HK-2 (cell line): ENCODE measurements around the gene HBE1.

Experiments used
- DNase-seq: peaks from one replicate; pipeline ENCODE4 v3.0.0-alpha.2; 2018; ENCODE audit not compliant: unreplicated experiment

Gene HBE1

DNA sequence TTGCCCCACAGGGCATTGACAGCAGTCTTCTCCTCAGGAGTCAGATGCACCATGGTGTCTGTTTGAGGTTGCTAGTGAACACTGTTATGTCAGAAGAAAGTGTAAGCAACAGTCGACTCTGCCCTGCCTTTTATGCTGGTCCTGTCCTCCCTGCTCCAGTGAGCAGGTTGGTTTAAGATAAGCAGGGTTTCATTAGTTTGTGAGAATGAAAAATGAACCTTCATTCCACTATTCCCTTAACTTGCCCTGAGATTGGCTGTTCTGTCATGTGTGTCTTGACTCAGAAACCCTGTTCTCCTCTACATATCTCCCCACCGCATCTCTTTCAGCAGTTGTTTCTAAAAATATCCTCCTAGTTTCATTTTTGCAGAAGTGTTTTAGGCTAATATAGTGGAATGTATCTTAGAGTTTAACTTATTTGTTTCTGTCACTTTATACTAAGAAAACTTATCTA, 35.3 kb downstream of the HBE1 start, which contains the start of gene HBD:
Gene HBD, minus strand, starts transcription at position 103 of the 454 bp plus-strand sequence. Its CDS starts 50 bp downstream, at position 53.
- DNase-seq = no peak

DNA sequence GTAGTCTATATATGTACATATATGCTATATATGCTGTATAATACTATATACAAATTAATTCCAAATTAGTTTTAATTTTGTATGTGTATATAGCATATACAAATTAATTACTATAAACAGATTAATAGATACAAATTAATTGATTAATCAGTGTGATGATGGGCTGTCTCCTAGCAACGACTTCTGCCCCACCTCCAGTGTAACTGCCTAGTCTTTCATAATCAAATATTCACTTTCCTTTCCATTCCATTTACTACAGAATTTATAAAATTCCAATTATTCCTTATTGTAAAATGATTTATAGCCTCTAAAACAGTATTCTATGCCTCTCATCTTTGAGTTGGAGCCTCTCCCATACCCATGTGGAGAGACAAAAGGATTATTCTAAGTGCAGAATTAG, 36.4 kb downstream of the HBE1 start:
- DNase-seq = no peak

DNA sequence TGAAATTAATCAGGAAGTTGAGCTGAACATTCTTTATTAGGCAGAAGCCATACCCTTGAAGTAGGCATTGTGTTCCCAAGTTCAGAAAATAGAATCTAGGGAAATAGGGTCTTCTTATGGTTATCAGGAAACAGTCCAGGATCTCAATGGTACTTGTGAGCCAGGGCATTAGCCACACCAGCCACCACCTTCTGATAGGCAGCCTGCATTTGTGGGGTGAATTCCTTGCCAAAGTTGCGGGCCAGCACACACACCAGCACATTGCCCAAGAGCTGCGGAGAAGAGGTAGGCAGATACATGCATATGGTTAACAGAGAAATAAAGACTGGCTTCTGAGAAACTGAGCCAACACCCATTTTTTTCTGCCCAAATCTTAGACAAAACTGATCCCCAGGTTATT, 36.9 kb downstream of the HBE1 start:
- no peak for DNase-seq

DNA sequence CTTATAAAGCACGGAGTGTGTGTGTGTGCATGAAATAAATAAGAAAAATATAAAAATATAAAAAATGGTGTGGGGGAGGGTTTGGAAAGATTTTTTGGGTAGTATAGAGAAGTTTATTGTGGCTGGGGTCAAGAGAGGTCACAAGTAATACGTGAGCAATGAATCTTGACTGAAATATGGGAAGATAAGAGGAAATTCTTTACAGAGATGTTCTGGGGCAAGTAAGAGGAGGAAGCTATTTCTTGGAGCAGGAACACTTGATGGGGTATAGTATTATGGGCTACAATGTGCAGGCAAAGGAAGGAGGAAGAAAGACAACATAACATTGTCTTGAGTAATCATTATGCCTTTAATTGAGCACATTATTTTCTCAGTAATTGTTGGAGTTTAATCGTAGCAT, 37.6 kb downstream of the HBE1 start:
- no peak for DNase-seq

DNA sequence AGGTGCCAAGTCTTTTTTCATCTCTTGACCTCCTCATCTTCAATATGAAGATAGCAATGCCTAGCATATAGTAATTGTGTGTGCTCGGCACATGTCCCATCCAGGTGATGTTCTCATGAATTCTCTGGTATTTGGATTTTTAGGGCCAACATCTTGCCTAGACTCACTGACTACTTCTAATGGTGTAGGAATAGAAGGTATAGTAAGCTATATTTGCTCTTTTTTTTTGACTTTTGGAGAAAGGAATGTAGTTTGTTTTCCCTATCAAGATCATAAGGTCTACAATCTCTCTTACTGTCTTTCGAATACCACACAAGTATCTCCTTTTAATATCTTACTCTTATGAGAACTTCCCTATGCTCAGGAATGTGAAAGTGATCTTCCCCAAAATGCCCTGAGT, 38.6 kb downstream of the HBE1 start:
- DNase-seq = no peak

DNA sequence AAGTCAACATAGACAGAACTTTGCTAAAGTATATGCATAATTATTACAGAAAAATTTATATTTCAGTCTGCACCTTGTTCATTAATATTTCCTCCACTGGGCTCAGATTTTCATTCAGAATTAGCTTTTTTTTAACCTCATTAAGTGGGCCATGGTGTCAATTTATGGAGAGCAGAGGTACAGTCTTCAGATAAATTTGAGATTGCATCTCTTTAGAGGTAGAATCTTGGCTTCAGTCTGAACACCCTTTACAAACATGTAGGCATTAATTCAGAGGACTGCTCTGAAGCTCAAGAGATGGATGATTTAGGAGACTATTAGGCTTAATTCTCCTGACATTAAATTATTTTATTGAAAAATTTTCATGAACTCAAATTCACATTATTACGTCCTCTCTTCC, 39.5 kb downstream of the HBE1 start:
- DNase-seq = no peak

DNA sequence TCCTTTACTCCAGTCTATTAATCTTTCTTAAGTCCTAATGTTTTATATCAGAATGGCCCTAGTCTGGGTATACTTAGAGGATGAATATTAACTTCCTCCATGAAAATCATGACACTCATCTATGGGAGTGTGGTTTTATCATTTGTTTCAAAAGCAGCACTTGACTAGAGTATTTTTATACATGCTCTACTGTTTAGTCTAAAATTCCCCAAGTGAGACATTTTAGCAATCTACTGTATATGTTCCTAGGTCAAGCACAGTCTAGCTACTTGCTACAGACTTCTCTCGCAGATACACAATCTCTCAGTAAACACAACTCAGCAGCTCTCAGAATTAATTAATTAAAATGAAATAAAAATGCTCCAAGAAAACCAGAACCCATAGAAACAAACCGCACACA, 39.9 kb downstream of the HBE1 start:
- DNase-seq = no peak

DNA sequence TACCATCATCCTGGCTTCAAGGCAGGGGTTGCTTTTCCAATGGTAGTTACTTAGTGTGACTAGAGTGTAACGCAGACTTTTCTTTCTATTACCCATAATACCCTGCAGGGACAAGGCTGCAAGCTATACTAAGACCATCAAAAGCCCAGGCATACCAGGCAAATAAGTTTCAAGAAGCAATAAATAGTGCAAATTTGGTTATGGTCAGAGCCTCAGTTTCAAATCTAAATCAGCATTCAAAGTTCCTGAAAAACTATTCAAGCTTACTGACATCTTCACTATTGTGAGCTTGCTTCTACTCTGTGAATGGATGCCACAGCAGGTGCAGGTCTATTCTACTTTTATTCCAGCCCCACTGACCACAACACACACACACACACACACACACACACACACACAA, 40.4 kb downstream of the HBE1 start:
- DNase-seq = no peak

DNA sequence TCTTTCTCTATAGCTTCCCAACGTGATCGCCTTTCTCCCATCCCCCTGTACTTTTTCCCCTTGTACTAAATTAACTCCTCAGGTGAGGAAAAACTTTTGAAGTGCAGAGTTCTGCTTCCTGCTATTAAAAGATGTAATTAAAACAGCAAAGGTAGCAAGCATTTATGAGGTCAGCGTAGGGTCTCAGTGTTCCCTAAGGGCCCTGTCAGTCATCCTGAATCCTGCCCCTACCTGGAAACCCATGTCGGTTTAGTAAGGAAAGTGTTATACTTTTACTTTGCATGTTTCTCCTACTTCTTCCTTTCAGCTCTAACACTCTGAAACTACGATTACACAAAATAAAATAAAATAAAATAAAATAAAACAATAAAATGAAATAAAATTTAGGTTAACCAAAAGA, 41.6 kb downstream of the HBE1 start:
- no peak for DNase-seq

DNA sequence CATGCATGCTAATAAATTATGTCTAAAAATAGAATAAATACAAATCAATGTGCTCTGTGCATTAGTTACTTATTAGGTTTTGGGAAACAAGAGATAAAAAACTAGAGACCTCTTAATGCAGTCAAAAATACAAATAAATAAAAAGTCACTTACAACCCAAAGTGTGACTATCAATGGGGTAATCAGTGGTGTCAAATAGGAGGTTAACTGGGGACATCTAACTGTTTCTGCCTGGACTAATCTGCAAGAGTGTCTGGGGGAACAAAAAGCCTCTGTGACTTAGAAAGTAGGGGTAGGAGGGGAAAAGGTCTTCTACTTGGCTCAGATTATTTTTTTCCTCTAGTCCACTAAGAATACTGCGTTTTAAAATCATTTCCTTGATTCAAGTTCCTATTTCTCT, 42.1 kb downstream of the HBE1 start:
- no peak for DNase-seq

DNA sequence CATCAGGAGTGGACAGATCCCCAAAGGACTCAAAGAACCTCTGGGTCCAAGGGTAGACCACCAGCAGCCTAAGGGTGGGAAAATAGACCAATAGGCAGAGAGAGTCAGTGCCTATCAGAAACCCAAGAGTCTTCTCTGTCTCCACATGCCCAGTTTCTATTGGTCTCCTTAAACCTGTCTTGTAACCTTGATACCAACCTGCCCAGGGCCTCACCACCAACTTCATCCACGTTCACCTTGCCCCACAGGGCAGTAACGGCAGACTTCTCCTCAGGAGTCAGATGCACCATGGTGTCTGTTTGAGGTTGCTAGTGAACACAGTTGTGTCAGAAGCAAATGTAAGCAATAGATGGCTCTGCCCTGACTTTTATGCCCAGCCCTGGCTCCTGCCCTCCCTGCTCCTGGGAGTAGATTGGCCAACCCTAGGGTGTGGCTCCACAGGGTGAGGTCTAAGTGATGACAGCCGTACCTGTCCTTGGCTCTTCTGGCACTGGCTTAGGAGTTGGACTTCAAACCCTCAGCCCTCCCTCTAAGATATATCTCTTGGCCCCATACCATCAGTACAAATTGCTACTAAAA, 42.9 kb downstream of the HBE1 start, which contains the start of gene HBB:
Gene HBB, minus strand, starts transcription at position 340 of the 579 bp plus-strand sequence. Its CDS starts 50 bp downstream, at position 290.
- no peak for DNase-seq

DNA sequence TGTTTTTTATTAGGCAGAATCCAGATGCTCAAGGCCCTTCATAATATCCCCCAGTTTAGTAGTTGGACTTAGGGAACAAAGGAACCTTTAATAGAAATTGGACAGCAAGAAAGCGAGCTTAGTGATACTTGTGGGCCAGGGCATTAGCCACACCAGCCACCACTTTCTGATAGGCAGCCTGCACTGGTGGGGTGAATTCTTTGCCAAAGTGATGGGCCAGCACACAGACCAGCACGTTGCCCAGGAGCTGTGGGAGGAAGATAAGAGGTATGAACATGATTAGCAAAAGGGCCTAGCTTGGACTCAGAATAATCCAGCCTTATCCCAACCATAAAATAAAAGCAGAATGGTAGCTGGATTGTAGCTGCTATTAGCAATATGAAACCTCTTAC, 44.3 kb downstream of the HBE1 start:
- DNase-seq = no peak

DNA sequence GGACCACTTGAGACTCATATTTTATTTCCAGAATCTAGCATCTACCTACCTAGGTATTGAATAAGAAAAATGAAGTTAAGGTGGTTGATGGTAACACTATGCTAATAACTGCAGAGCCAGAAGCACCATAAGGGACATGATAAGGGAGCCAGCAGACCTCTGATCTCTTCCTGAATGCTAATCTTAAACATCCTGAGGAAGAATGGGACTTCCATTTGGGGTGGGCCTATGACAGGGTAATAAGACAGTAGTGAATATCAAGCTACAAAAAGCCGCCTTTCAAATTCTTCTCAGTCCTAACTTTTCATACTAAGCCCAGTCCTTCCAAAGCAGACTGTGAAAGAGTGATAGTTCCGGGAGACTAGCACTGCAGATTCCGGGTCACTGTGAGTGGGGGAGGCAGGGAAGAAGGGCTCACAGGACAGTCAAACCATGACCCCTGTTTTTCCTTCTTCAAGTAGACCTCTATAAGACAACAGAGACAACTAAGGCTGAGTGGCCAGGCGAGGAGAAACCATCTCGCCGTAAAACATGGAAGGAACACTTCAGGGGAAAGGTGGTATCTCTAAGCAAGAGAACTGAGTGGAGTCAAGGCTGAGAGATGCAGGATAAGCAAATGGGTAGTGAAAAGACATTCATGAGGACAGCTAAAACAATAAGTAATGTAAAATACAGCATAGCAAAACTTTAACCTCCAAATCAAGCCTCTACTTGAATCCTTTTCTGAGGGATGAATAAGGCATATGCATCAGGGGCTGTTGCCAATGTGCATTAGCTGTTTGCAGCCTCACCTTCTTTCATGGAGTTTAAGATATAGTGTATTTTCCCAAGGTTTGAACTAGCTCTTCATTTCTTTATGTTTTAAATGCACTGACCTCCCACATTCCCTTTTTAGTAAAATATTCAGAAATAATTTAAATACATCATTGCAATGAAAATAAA, 44.9 kb downstream of the HBE1 start:
- no peak for DNase-seq

DNA sequence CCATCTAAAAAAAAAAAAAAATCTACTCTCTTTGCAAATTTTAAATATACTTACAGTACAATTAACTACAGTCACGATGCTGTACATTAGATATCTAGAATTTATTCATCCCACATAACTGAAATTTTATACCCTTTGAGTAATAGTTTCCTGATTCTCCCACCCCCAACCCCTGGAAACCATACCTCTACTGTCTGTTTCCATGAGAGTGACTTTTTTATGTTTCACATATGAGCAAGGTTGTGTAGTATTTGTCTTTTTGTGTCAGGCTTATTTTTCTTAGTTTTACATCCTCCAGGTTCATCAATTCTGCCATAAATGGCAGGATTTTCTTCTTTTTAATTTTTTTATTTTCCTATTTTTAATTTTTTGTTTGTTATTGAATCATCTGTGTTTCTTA, 46.1 kb downstream of the HBE1 start:
- DNase-seq = no peak

DNA sequence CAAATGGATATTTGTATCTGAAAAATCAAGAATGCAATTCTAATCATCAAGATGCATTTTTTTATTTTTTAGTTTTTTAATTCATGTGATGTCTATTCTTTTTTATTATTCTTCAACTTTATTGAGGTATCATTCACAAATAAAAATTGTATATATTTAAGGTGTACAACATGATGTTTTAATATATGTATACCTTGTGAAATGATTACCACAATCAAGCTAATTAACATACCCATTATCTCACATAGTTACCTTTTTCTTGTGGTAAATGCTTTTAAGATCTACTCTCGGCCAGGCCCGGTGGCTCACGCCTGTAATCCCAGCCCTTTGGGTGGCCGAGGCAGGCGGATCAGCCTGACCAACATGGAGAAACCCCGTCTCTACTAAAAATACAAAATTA, 46.6 kb downstream of the HBE1 start:
- DNase-seq = no peak
